GM19035 (cell line): ENCODE measurements around the gene FXYD4.
"Not testable (repeated sequence)": the region's sequence is repeated elsewhere in the genome, so short reads cannot be mapped to it uniquely, and the experiment has no call there.

Experiments used
- ATAC-seq: cut with Tn5 transposase; IDR thresholded peaks from one replicate; pipeline ENCODE4 v1.9.1; 2021; ENCODE audit not compliant: unreplicated experiment

Gene FXYD4

GRCh38 chr10:43415544-43415943 lies 44.1 kb downstream of the FXYD4 start:
- no peak for ATAC-seq

- ATAC-seq = no peak
Observed at GRCh38 chr10:43417950-43418768, 46.7 kb downstream of the FXYD4 start.

- ATAC-seq = no peak
Observed at GRCh38 chr10:43419997-43420368, 48.5 kb downstream of the FXYD4 start.

- ATAC-seq = peak; percentile 84
Observed at GRCh38 chr10:43420369-43421200, 49.1 kb downstream of the FXYD4 start.

GRCh38 chr10:43421201-43421507 lies 49.7 kb downstream of the FXYD4 start:
- no peak for ATAC-seq

GRCh38 chr10:43421519-43421918 lies 50.1 kb downstream of the FXYD4 start:
- no peak for ATAC-seq

GRCh38 chr10:43421944-43422343 lies 50.5 kb downstream of the FXYD4 start:
- not testable (repeated sequence) for ATAC-seq

GRCh38 chr10:43424416-43424815 lies 53.0 kb downstream of the FXYD4 start:
- ATAC-seq = no peak
